A549 (cell line): ENCODE measurements around the gene TBCE. TPM values are rescaled to one million over a fixed set of nuclear protein-coding genes. Genes with fewer than 3 reads are reported as not detected.
A peak's percentile ranks its signal among the peaks of the same experiment; 100 is the strongest.

ENCODE experiments used
- ATAC-seq, 2 experiments: fragments of 200-7000 bp in 1 of 2; fragments of >200 bp in 1 of 2; cut with Nextera tagmentation in 1 of 2; cut with Tn5 transposase in 1 of 2; 3 replicates each; pipeline versions ENCODE4 v1.8.0 to v1.9.1; 2018 to 2020; ENCODE audit warnings: mild to moderate bottlenecking in 1 of 2, moderate library complexity in 1 of 2
- CTCF ChIA-PET: fragments of 300-600 bp; sonication (Branson Sonifier 250); formaldehyde crosslinking; extraction: SDS; loops from one replicate; lab custom pipeline; 2021; ENCODE audit warnings: antibody characterized with exemption, inconsistent platforms; lab: Yijun Ruan, JAX
- POLR2A ChIA-PET: fragments of 350-600 bp; formaldehyde crosslinking; extraction: SDS; loops from one replicate; lab custom pipeline; 2021; ENCODE audit warnings: antibody characterized with exemption, inconsistent platforms; lab: Yijun Ruan, JAX
- DNase-seq, 2 experiments: peaks; one replicate each; pipeline versions ENCODE4 v3.0.0 to v3.0.0-alpha.2; 2011 to 2016; ENCODE audit warnings: low read depth in 1 of 2, low spot score in 1 of 2
- FAIRE-seq: peaks from 2 replicates; lab custom pipeline; 2011; peaks lifted over from hg19 to GRCh38; lab: Jason Lieb, UNC
- H3K27ac ChIP-seq, 2 experiments: fragments of >200 bp; sonication (Bioruptor Twin); formaldehyde crosslinking; 3 replicates each; pipeline ENCODE4 v1.5.1; 2016 to 2017
- H3K4me1 ChIP-seq: fragments of >200 bp; sonication (Bioruptor Twin); formaldehyde crosslinking; 3 replicates; pipeline ENCODE4 v1.6.1; 2016
- H3K4me2 ChIP-seq: fragments of >200 bp; sonication (Bioruptor Twin); formaldehyde crosslinking; 3 replicates; pipeline ENCODE4 v1.6.1; 2016
- H3K4me3 ChIP-seq: fragments of >200 bp; sonication (Bioruptor Twin); formaldehyde crosslinking; 3 replicates; pipeline ENCODE4 v1.5.1; 2016
- H3K9me3 ChIP-seq: fragments of >200 bp; sonication (Bioruptor Twin); formaldehyde crosslinking; 3 replicates; pipeline ENCODE4 v1.6.1; 2016
- BCL3 ChIP-seq: fragments of >200 bp; sonication (Bioruptor Twin); formaldehyde crosslinking; IDR thresholded peaks from 3 replicates; pipeline ENCODE4 v1.6.1; 2016
- CHD2 ChIP-seq: fragments of 150-350 bp; IDR thresholded peaks from 2 replicates; pipeline ENCODE4 v1.6.1; 2014; ENCODE audit warnings: low read length; ENCODE audit not compliant: partially characterized antibody
- CHD4 ChIP-seq: fragments of 200-600 bp; sonication (generic); IDR thresholded peaks from 2 replicates; pipeline ENCODE4 v1.6.1; 2016; ENCODE audit warnings: antibody characterized with exemption, mild to moderate bottlenecking, borderline replicate concordance
- CTCF ChIP-seq: fragments of >200 bp; sonication (Bioruptor Twin); formaldehyde crosslinking; IDR thresholded peaks from 3 replicates; pipeline ENCODE4 v1.5.1; 2016
- EHMT2 ChIP-seq: fragments of 200-600 bp; sonication (generic); IDR thresholded peaks from 2 replicates; pipeline ENCODE4 v1.6.1; 2016; ENCODE audit warnings: antibody characterized with exemption, low read depth, mild to moderate bottlenecking, moderate library complexity
- GATA3 ChIP-seq: IDR thresholded peaks from 2 replicates; pipeline ENCODE4 v1.6.1; 2012; ENCODE audit warnings: borderline replicate concordance
- HEYL ChIP-seq: fragments of 250-450 bp; sonication (Bioruptor Pico); IDR thresholded peaks from 2 replicates; pipeline ENCODE4 v1.8.0; 2021; ENCODE audit warnings: mild to moderate bottlenecking, moderate library complexity
- HOXB13 ChIP-seq: fragments of 250-450 bp; sonication (Bioruptor Pico); IDR thresholded peaks from 2 replicates; pipeline ENCODE4 v1.5.0; 2020; ENCODE audit warnings: low read depth, mild to moderate bottlenecking, moderate library complexity
- JUNB ChIP-seq: fragments of >200 bp; sonication (Bioruptor Twin); formaldehyde crosslinking; IDR thresholded peaks from 2 replicates; pipeline ENCODE4 v1.6.1; 2016
- MAX ChIP-seq: IDR thresholded peaks from 2 replicates; pipeline ENCODE4 v1.6.1; 2012
- NPAS2 ChIP-seq: fragments of 250-450 bp; sonication (Bioruptor Pico); IDR thresholded peaks from 2 replicates; pipeline ENCODE4 v1.8.0; 2022; ENCODE audit warnings: mild to moderate bottlenecking, moderate library complexity, borderline replicate concordance
- NR3C1 ChIP-seq: fragments of >200 bp; sonication (Bioruptor Twin); formaldehyde crosslinking; IDR thresholded peaks from 3 replicates; pipeline ENCODE4 v1.6.1; 2017
- PHF8 ChIP-seq: fragments of 200-600 bp; sonication (generic); IDR thresholded peaks from 2 replicates; pipeline ENCODE4 v1.6.1; 2016; ENCODE audit warnings: low read depth, mild to moderate bottlenecking, antibody characterized with exemption, moderate library complexity, borderline replicate concordance
- RARB ChIP-seq: fragments of 250-450 bp; sonication (Bioruptor Pico); IDR thresholded peaks from 2 replicates; pipeline ENCODE4 v1.8.0; 2021; ENCODE audit warnings: mild to moderate bottlenecking, moderate library complexity
- REST ChIP-seq: fragments of 200-600 bp; sonication (generic); IDR thresholded peaks from 2 replicates; pipeline ENCODE4 v1.6.1; 2016; ENCODE audit warnings: antibody characterized with exemption, mild to moderate bottlenecking, moderate library complexity
- TFCP2L1 ChIP-seq: fragments of 250-450 bp; sonication (Bioruptor Pico); IDR thresholded peaks from 2 replicates; pipeline ENCODE4 v1.5.0; 2021; ENCODE audit warnings: mild to moderate bottlenecking
- USF2 ChIP-seq: fragments of 450-650 bp; IDR thresholded peaks from 2 replicates; pipeline ENCODE4 v1.6.1; 2014; ENCODE audit warnings: antibody characterized with exemption
- ZSCAN20 ChIP-seq: fragments of 250-450 bp; sonication (Bioruptor Pico); IDR thresholded peaks from 2 replicates; pipeline ENCODE4 v1.8.0; 2022; ENCODE audit warnings: mild to moderate bottlenecking, moderate library complexity
- WGBS: methylation state at CpG from one replicate; pipeline ENCODE4 v1.1.6; 2017; ENCODE audit errors: missing lambda C conversion rate; 5-methylcytosine and 5-hydroxymethylcytosine counted together
- polyA plus RNA-seq, 4 experiments: library from polyadenylated mRNA; depleted of rRNA in 3 of 4; stranded (reverse); fragments of >200 nt; fragmentation: RNase III in 1 of 4; extraction: RNeasy Plus Mini Kit Qiagen cat#74134 plus additional on column Dnase treatment in 1 of 4; gene quantifications; 2 replicates in 3 of 4; 3 replicates in 1 of 4; pipeline ENCODE4 v1.2.3, GENCODE V29; 2011 to 2017

The TBCE gene
- polyA plus RNA-seq, 2 of the 4 experiments (the other 2 are of a cell fraction) = 45.1 to 65.2 TPM

GRCh38 chr1:235426143-235426542 lies 58.9 kb downstream of the TBCE start:
- H3K4me3 ChIP-seq = no peak overlapping the region
- ATAC-seq = peak in 1 of 2 experiments; percentile 19; a peak in 2 of 6 replicates
- peaks cover 4% of the 10 kb centered on the region; the same call in 2 of the 3 replicates for H3K4me1 ChIP-seq
- FAIRE-seq = no peak
- no peak for DNase-seq
- TF ChIP-seq USF2 (no peak), TFCP2L1 (CRISPR knock-in tag) (no peak), CTCF (no peak)
- no peaks in the 10 kb centered on the region for H3K9me3 ChIP-seq
- 96% methylated on average over 4 of the region's 4 CpGs for WGBS
- POLR2A ChIA-PET = no interaction called here
- CTCF ChIA-PET = interaction anchor here (2.2 kb wide), 1 partner anchor 9 kb away, joined by 6 read pairs; no protein-coding TSS in a partner anchor
- H3K27ac ChIP-seq = no peak overlapping the region
- no peak overlapping the region for H3K4me2 ChIP-seq

- TF ChIP-seq MAX (no peak), JUNB (no peak), EHMT2 (no peak), TFCP2L1 (CRISPR knock-in tag) (no peak), RARB (CRISPR knock-in tag) (no peak), ZSCAN20 (CRISPR knock-in tag) (no peak), REST (no peak), NR3C1 (no peak), GATA3 (no peak), PHF8 (no peak), CHD2 (no peak), CHD4 (no peak), HOXB13 (CRISPR knock-in tag) (no peak), HEYL (no peak), BCL3 (no peak), NPAS2 (CRISPR knock-in tag) (no peak)
- ATAC-seq = no peak
- Histone ChIP-seq H3K27ac (no peak overlapping the region), H3K9me3 (no peaks in the 10 kb centered on the region), H3K4me2 (no peak overlapping the region), H3K4me3 (no peak overlapping the region), H3K4me1 (peaks cover 4% of the 10 kb centered on the region; the same call in 2 of the 3 replicates)
- POLR2A ChIA-PET = no interaction called here
- CTCF ChIA-PET = interaction anchor here (5.8 kb wide), 1 partner anchor 10 kb away, joined by 29 read pairs; no protein-coding TSS in a partner anchor
- DNase-seq = no peak
- WGBS = 91% methylated on average over 13 of the region's 13 CpGs
- no peak for FAIRE-seq
Measured at GRCh38 chr1:235426680-235427079, 59.5 kb downstream of the TBCE start.
